Activated T-helper 1 cell treated with anti-CD3 and anti-CD28 coated beads, Interleukin-2, amount 50 U/mL, for 16 hours (primary cell): ENCODE results near the gene KCNQ2.

Source experiments
- DNase-seq, 2 donors: peaks; one replicate each; pipeline ENCODE4 v3.0.0-alpha.2; 2020; ENCODE audit warnings: low read depth in 1 of 2, low spot score in 1 of 2

Gene KCNQ2

DNA sequence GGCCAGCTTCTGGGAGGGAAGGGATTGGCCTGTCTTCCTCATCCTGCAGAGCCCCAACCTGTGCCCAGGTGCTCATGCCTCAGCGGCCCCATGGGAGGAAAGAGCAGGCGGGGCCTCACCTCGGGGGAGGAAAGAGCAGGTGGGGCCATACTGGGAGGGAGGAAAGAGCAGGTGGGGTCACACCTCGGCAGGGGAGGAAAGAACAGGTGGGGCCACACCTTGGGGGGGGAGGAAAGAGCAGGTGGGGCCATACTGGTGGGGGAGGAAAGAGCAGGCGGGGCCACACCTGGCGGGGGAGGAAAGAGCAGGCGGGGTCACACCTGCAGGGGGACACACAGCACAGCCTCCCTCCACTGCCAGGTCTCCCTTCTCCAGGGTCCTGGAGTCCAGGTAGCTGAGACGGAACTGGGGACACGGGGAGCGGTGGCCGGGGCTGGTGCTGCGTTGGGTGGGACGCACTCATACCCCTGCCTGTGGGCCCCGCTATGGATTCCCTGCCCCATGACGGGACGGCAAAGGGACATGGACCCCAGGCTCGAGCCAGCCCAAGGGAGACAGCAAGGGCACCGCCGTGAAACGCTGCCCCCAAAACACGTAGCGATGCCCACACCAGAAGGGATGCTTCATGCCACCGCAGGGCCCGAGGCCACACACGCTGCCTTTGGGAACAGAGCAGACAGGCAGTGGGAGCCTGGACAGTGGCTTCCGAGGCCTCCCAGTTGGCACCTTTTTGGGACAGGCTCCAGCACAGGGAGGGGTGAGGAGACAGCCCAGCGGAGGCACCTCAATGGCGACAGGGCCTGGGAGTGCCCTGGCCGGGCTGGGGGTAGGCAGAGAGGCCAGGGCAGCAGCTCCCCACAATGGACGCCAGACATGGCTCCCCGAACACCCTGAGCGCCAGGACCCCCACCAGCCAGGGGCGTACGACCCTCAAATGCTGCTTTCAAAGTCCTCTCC, 68.0 kb downstream of the KCNQ2 start:
- no peak for DNase-seq

DNA sequence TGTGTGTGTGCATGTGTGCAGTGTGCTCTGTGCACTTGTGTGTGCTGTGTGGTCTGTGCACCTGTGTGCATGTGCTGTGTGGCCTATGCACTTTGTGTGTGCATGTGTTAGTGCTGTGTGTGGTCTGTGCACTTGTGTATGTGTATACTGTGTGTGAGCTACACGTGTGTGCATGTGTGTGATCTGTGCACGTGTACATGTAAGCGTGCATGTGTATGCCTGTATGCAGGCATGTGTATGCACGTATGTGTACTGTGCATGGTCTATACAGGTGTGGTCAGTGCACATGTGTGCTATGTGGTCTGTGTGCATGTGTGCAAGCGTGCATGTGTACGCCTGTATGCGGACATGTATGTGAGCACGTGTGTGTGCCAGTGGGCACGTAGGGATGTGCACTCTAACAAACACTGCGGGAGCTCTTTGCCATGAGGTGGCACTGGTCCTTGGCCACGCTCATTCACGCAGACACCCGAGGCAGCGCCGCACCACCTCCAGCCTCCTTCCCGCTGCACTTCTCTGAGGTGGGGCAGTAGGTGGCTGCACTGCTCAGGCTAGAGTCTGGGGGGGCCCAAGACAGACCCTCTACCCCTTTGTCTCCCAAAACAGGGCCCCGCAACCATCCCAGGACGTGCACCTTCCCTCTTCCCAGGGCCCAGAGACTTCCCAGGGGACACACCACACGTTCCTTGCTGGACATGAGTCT, 68.9 kb downstream of the KCNQ2 start:
- no peak for DNase-seq

GRCh38 chr20:63402860-63403220, 69.6 kb downstream of the KCNQ2 start:
- DNase-seq = no peak

DNA sequence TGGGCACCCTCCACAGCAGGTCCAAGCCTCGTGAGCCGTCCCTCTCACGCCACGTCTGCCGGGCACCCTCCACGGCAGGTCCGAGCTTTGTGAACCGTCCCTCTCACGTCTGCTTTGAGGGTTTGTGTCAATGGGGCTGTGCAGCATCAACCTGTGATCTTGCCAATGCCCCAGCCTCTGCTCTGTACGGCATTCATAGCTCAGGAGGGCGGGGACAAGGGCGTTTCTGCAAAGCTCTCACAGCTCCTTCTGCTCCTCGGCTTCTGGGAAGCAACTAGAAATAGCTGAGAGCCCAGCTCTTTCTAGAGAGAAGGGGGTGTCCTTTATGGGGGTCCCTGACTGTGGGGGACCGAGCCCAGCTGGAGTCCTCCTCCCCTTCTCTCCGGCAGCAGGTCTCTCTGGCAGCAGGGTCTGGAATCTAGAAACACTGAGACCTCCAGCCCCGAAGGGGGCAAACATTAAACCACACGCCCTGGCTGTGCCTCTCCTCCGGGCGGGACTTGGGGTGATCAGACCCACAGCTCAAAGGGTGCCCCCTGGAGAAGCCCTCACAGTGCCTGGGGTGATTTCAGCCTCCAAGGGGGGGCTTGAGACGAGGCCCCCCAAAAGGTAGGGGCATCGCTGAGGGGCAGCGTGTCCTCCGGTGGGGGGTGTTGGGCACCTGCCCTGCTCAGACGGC, 70.1 kb downstream of the KCNQ2 start:
- no peak for DNase-seq

- no peak for DNase-seq
Observed at GRCh38 chr20:63401384-63402110, 70.9 kb downstream of the KCNQ2 start.

DNA sequence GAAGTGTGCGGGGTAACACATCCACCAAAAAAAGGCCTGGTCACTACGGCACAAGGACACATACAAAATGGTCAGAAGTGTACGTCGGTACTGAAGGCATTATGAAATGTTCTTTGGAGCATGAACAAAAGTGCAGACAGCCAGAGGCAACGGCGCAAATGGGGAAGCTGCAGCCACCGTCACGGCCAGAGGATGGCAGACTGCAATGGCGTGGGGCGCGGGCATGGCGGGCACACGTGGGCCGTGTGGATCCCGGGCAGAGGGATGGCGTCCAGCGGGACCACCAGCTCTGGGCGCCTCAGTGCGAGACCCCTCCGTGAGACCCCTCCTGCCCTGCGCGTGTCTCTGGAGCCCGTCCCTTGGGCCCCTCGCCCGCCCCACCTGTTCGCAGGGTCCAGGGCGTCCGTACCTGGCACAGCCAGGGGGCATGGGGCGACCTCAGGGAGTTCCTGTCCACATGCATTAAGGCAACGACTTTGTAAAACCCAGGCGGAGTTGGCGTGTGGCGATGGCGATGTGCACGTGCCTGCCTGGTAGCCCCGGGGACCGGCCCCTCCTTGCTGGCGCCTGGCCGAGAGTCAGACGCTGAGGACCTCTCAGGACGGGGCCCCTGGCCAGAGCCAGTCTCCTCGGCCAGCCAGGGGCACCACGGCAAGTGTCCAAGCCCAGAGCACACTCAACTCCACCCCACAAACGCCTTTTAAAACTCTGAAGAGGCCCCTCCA, 71.8 kb downstream of the KCNQ2 start:
- no peak for DNase-seq

- no peak for DNase-seq
Observed at GRCh38 chr20:63399596-63400375, 72.7 kb downstream of the KCNQ2 start.

DNA sequence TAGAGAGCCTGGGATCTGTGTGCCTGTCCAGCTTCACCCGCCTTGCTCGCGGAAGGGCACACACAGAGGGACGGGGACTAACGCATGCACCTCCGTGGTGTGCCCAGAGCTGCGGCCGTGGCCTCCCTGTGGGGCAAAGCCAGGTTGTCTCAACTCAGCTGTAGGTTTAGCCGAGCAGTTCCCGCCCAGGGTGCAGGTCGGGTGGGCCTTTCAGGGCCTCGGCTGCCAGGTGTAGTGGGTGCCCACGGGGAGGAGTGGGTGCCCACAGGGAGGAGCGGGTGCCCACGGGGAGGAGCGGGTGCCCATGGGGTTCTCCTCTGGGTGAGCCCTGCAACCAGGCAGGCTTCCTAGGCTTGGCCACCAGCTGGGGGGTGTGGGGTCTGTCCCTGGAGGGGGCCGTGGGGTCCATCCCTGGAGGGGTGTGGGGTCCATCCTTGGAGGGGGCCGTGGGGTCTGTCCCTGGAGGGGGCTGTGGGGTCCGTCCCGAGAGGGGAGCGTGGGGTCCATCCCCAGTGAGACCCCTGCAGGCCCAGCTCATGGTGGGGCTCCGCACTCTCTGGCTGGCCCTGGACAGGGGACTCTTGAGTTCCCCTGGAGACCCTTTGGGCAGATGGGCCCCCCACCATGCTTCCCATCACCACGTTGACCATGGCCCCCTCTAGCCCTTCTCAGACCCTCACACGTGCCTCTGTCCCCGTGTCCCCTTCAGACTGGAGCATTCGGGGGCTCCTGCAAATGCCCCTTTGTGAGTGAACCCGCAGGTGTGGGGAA, 73.5 kb downstream of the KCNQ2 start:
- DNase-seq = no peak

GRCh38 chr20:63397946-63398450, 74.5 kb downstream of the KCNQ2 start:
- DNase-seq = no peak

GRCh38 chr20:63397155-63397843, 75.2 kb downstream of the KCNQ2 start:
- DNase-seq = no peak

GRCh38 chr20:63396300-63396699, 76.2 kb downstream of the KCNQ2 start:
- no peak for DNase-seq

DNA sequence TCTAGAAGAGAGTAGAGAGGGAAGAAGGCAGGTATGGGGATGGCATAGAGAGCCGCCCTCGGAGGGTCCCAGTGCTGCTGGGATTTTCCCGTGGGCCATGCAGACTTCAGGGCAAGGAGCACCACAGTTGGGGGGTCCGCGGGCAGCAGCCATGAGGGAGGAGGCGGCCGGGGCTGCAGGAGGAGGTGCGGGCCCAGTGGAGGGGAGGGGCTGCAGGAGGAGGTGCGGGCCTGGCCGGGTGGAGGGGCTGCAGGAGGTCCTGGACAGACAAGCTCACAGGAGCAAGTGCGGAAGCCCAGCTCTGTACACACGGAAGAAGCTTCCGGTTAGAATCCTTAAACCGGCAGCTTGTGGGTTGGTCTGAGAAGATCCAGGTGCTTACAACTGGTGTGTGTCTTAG, 76.7 kb downstream of the KCNQ2 start:
- DNase-seq = no peak

GRCh38 chr20:63394920-63395455, 77.5 kb downstream of the KCNQ2 start:
- no peak for DNase-seq

DNA sequence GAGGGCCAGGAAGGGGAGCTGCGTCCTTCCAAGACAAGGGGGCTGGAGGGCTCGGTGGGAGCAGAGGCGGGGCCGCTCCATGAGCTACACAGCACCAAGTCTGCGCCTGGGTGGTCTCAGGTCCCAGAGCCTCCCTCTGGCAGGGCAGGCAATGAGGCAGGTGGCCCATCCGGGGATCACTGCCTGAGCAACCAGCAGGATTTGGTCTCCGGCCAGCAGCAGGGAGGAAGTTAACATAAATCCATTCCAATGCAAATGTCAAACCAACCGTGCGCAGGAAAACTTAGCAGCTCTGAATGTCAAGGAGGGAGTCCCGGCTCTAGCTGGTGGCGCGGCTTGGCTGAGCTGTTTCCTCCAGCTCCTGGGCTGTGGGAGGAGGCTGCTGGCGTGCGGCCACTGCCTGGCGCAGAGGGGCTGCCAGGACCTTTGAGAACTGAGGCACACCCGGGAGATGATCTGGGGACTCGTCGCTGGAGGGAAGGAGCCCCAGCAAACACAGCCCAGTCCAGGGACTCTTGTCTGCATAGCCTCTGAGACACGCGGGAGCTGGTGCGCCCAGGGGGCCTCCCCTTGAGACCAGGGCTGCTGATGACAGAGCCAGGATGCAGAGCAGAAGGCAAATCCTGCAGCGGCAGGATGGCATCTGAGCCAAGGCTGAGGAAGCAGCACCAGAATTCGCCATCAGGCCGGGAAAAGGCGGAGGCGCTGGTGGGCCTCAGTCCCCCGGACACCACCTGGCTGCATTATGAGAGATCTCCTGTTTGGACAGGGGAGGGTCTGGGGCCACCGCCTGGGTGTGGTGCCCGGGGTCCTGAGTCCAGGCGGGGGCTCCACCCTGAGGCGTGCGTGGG, 78.2 kb downstream of the KCNQ2 start:
- no peak for DNase-seq

GRCh38 chr20:63393566-63393965, 78.9 kb downstream of the KCNQ2 start:
- DNase-seq = no peak

DNA sequence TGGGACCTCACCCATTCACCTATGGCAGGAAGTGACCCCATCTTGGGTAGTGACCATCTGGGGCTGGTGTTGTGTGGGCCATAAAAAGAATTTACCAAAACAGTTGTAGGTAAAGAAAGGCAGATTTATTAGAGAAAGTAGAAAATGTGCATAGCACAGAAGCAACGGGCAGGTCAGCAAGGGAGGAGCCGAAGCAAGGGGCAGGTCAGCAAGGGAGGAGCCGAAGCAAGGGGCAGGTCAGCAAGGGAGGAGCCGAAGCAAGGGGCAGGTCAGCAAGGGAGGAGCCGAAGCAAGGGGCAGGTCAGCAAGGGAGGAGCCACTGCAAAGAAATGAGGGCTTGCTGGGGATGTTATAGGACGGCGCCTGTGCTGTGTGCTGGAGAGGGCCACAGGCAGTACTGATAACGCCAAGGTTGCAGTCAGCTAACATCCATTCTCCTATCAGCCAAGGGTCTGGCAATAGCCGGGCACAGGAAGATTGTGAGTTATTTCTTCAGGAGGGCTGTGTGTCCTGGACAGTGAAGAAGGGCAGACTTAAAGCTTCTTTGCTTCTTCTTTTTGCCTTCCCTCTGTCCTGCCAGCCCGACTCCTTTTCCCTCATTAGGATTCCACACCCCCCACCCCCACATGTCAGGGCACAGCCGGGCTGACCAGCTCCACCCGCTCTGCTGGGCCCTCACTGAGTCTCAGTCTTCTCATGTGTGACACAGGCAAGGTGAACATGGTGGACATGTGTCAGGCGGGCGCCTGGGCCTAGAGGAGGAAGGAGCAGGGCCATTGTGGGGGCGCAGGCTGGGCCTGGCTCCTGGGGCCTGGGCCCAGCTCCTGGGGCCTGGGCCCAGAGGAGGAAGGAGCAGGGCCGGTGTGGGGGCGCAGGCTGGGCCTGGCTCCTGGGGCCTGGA, 79.7 kb downstream of the KCNQ2 start:
- DNase-seq = no peak
